HG03039 (cell line): ENCODE results near the gene INO80E.
"Not testable (repeated sequence)": the region's sequence is repeated elsewhere in the genome, so short reads cannot be mapped to it uniquely, and the experiment has no call there.

Source experiments
- ATAC-seq: cut with Tn5 transposase; IDR thresholded peaks from one replicate; pipeline ENCODE4 v1.9.1; 2021; ENCODE audit warnings: mild to moderate bottlenecking, moderate library complexity; ENCODE audit not compliant: unreplicated experiment

The INO80E gene

DNA sequence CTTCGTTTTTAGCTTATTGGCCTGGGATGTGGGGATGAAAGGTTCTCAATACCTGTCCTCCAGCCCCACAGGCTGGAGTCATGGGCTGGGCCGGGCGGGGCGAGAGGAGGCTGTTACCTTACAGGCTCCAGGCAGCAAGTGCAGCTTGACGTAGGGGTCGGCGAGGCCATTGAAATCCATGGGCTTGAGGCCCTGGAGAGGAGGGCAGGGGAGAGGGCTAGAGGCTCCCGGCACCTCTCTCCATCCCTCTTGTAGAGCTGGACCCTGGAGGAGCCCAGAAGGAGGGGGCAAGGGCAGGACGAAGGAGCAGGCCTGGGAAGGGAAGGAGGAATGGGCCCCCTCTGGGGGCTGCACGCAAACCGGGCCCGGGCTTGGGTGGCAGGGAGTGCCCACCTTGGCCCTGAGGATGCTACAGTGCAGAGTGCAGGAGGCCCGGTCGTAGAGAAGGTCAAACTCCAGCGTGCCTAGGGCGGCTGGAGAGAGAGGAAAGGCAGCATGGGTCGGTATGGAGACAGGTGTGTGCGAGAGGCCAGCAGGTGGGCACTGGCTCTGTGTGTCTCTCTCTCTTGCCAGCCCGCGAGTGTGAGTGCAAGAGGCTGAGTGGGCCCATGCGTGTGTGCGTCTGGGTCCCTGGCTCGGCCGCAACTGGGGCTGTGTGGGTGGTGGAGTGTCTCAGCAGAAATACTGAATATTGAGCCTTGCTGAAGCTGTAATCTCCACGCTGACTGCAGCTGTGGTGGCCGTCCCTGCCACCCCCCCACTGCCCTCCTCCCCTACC, 13.2 kb downstream of the INO80E start:
- no peak for ATAC-seq

- no peak for ATAC-seq
These were observed 14.2 kb downstream of the INO80E start for GRCh38 chr16:30009990-30010843.

DNA sequence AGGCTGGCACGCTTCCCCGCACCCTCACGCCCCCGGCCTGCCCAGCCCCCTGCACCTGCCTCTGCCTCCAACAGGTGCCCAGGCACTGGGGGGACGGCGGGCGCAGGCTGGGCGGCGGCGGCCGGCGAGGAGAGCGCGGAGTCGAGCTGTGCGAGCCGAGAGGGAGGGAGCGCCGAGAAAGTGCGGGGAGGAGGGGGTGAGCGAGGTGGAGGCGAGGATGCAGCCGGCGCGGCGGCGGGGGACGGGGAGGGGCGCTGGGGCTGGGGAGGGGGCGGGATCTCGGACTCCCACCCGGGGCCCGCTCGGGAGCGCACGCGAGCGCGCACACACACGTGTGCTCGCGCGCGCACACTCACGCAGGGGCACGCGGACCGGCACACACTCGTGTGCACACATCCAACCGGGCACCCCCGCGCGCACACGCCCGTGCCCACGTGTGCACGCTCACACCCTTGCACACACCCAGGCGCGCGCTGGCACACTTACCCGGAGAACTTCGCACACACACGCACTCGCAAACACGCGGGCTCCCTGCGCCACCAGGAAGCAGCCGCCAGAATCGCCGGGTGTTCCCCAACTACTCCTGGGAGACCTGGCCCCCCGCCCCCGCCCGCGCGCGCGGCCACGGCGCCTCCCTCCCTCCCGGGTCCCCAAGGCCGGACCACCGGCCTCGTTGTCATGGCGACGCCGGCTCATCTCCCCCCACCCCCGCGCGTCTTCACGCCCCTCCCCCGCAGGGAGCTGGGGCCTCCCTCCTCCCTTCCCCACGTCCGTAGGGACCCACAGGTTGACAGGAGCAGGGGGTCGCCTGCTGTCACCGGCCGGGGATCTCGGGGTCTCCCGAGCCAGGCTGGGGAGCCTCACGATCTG, 15.0 kb downstream of the INO80E start, which contains the start of gene DOC2A:
TSS of gene DOC2A (minus strand) at position 184 of the 870 bp plus-strand sequence. CDS start 805 bp downstream, outside the sequence.
- no peak for ATAC-seq

DNA sequence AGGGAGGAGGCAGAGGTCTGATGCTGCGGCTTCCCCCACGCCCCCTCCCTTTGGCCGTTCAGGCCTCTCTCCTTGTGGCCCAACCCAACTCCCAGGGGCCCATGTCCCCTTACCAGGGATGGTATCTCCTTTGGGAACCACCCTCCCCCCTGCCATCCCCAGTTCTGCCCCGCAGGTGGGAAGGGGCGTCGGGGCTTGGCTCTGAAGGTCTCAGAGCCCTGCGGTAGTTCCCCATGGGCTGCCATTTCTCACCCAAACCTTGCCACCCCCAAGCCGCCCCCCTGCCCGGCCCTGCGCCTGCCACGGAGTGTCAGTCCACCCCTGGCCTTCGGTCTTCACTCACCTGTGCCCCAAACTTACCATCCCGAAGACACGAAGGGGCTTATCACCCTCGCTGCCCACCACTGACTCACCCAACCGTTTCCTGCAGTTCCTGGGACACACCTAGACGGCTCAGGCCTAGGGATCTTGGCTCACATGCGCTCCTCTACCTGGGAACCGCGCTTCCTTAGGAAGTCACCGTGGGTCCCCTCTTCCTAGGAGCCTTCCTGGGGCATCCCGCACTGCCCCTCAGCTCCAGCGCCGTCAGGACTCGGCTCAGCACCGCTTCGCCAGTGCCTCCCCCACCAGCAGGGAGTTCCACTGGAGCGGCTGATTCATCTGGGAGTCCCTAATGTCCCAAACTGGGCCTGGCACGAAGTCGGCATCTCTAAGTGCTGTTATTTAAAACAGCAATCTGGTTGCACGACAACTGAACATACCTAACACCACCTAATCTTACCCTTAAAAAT, 15.9 kb downstream of the INO80E start:
- ATAC-seq: no peak

GRCh38 chr16:30012598-30012997, 16.6 kb downstream of the INO80E start:
- ATAC-seq: not testable (repeated sequence)

DNA sequence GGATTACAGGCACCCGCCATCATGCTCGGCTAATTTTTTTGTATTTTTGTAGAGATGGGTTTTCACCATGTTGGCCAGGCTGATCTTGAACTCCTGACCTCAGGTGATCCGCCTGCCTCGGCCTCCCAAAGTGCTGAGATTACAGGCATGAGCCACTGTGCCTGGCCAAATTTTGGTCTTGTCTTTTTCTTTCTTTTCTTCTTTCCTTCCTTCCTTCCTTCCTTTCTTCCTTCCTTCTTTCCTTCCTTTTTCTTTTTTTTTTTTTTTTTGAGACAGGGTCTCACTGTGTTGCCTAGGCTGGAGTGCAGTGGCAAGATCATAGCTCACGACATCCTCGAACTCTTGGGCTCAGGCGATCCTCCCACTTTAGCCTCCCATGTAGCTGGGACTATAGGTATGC, 19.4 kb downstream of the INO80E start:
- not testable (repeated sequence) for ATAC-seq

- no peak for ATAC-seq
These were observed 20.7 kb downstream of the INO80E start for GRCh38 chr16:30016555-30017276.

DNA sequence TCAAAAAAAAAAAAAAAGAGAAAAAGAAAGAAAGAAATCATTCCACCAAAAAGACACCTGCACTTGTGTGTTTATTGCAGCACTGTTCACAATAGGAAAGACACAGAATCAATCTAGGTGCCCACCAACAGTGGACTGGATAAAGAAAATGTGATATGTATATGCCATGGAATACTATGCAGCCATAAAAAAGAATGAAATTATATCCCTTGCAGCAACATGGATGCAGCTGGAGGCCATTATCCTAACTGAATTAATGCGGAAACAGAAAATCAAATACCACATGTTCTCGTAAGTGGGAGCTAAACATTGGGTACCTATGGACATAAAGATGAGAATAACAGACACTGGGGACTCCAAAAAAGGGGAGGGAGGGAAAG, 21.2 kb downstream of the INO80E start:
- no peak for ATAC-seq

GRCh38 chr16:30017937-30018336, 21.9 kb downstream of the INO80E start:
- not testable (repeated sequence) for ATAC-seq

- no peak for ATAC-seq
These were observed 22.7 kb downstream of the INO80E start for GRCh38 chr16:30018731-30019158.

DNA sequence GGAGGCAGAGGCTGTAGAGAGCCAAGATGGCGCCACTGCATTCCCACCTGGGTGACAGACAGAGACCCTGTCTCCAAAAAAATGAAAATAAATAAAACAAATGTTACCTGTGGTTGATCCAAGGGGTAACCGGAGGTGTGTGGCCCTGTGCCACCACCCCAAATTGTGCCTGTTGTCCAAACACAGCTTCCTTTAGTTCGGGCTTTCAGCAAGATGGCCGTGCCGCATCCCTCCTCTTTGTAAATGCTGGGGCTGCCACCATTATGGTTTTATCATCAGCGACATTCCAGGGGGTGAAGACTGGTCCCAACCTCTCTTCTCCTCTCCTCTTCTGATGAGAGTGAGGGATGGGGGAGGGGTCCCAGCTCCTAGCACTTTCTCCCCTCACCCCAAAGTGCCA, 26.8 kb downstream of the INO80E start, which contains the start of gene C16orf92:
TSS of gene C16orf92 (plus strand) at position 312 of the 400 bp plus-strand sequence. CDS start 143 bp downstream, outside the sequence.
- no peak for ATAC-seq

DNA sequence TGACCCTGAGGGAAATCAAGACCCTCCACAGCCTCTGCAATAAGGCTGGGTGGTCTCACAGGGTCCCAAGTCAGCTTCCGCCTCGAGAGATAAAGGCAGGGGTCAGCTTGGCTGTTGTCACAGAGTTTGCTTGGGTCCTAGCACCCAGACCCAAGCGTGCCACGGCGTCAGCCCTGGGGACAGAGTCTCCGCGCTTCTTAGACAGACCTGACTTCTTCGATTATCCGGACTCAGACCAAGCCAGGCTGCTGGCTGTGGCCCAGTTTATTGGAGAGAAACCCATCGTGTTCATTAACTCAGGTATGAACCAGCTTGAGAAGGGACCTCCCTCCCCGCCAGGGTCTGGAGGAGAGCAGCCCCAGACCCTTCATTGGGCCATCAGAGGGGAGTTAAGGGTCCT, 27.5 kb downstream of the INO80E start:
- no peak for ATAC-seq

DNA sequence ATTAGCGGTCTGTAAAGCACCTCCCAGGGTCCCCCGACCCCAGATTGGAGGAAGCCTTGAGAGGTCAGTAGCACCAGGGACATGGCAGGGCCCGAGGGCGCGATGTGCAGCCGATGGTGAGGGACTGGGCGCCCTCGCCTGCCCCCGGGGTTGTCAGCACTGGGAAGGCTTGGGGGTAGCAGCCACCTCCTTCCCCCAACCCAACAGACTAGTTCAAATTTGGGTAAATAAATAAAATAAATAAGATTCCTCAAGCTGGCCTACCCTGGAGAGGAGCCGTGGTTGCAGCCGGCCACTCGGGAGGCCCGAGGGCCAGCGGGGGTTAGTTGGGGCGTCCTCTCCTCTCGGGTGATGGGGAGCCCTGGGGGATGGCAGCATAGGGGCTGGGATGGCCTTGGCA, 28.4 kb downstream of the INO80E start:
- ATAC-seq: no peak

DNA sequence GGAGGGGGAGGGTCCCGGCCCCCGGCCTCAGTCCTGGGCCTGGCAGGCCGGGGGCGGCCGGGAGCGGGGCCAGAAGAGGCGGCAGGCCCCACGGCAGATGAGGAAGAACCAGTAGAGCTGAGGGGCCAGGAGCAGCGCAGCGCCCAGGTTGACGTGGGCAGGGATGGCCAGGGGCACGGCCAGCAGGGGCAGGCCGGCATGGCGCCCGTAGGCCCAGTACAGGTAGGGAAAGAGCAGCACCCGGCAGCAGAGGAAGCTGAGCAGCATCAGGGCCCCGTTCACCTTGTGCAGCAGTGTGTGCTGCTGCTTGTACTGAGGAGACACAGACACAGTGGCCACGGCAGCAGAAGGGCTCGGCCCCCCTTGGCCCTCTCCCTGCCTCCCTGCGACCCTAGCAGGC, 29.1 kb downstream of the INO80E start:
- ATAC-seq: no peak

- no peak for ATAC-seq
These were observed 29.5 kb downstream of the INO80E start for GRCh38 chr16:30025574-30025973.

DNA sequence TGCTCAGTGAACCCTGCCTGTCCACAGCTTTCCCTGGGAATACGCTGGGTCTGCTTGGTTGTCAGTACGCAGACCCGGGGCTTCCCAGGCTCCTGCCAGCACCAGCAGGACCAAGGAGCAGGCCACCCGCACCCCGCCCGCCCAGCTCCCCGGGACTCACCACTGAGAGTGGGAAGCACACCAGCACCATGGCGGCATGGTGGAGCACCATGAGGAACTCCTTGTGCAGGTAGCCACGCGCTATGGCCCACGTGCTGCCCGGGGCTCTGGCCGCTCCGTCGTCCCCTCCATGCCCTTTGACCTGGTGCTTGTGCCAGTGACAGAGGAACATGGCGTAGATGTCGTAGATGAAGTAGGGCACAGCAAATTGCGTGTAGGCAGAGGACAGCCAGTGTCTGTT, 30.4 kb downstream of the INO80E start:
- no peak for ATAC-seq

DNA sequence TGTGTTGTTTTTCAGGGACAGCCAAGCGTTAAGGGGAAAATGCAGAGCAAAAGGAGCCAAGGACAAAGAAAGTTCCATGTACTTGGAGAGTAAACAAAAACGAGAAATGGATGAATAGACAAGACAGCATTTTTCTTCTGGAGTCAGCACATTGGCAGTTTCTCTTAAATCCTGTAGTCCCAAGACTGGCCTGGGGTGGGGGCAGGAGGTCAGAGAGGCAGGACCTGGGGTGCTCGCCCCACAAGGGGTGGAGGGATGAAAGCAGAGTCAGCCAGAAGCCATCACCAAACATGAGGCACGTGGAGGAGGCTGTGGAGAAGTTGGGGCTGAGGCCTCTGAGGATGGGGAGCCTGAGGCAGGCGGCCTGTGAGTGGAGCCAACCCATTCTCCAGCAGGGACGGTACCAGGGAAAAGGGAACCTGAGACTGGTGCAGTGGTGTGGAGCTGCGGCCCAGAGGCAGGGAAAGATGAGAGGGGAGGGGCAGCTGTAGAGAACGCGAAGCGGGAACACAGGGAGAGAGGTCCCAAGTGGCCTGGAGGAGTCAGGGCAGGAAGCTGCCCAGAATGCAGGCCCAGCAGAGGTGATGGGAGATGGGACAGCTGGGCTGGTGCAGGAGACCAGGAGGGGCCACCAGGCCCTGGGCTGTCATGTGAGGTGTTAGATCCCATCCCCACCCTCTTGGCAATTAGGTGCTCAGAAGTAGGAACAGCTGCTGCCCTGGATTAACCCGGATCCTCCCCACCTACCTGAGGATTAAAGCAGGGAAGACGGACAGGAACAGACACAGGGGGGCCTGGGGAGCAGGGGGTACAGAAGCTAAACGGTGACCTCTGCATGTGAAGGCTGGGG, 31.8 kb downstream of the INO80E start:
- no peak for ATAC-seq

- ATAC-seq: no peak
These were observed 32.5 kb downstream of the INO80E start for GRCh38 chr16:30028438-30029076.
